ENCODE measurements around the gene TRIL. TPM values are rescaled to one million over a fixed set of nuclear protein-coding genes. Genes with fewer than 3 reads are reported as not detected.

Gene TRIL
- total RNA-seq, 1 donor from 2014 or later, result 11.0 TPM

GRCh38 chr7:28920424-28920823, 37.7 kb downstream of the TRIL start:
- Histone ChIP-seq H3K36me3 (no peaks in the 10 kb centered on the region), H3K27ac (no peak overlapping the region), H3K4me3 (no peak overlapping the region), H3K9me3 (no peaks in the 10 kb centered on the region), H3K27me3 (no peaks in the 10 kb centered on the region), H3K4me1 (no peaks in the 10 kb centered on the region)
- DNase-seq (ENCODE audit: extremely low spot score in 2 of 2), result no peak
- TF ChIP-seq POLR2A (IDR thresholded peaks at IDR 0.05) (no peak), POLR2AphosphoS5 (IDR thresholded peaks at IDR 0.05; ENCODE audit: insufficient read depth in 1 of 2, low read depth in 1 of 2) (no peak)
- TF ChIP-seq, protein P1, sequence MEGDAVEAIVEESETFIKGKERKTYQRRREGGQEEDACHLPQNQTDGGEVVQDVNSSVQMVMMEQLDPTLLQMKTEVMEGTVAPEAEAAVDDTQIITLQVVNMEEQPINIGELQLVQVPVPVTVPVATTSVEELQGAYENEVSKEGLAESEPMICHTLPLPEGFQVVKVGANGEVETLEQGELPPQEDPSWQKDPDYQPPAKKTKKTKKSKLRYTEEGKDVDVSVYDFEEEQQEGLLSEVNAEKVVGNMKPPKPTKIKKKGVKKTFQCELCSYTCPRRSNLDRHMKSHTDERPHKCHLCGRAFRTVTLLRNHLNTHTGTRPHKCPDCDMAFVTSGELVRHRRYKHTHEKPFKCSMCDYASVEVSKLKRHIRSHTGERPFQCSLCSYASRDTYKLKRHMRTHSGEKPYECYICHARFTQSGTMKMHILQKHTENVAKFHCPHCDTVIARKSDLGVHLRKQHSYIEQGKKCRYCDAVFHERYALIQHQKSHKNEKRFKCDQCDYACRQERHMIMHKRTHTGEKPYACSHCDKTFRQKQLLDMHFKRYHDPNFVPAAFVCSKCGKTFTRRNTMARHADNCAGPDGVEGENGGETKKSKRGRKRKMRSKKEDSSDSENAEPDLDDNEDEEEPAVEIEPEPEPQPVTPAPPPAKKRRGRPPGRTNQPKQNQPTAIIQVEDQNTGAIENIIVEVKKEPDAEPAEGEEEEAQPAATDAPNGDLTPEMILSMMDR (IDR thresholded peaks at IDR 0.05), result no peak
- intact Hi-C loops (cut with DNase I), result loop anchor here (5.0 kb wide), 2 partner anchors 187 to 487 kb away; no protein-coding TSS in a partner anchor

GRCh38 chr7:28919510-28919909, 38.6 kb downstream of the TRIL start:
- Histone ChIP-seq H3K36me3 (no peaks in the 10 kb centered on the region), H3K9me3 (no peaks in the 10 kb centered on the region), H3K27me3 (no peaks in the 10 kb centered on the region), H3K4me3 (no peak overlapping the region), H3K4me1 (no peaks in the 10 kb centered on the region), H3K27ac (no peak overlapping the region)
- no peak for TF ChIP-seq POLR2A (IDR thresholded peaks at IDR 0.05)
- TF ChIP-seq, protein P1 (IDR thresholded peaks at IDR 0.05), result no peak
- TF ChIP-seq POLR2AphosphoS5 (IDR thresholded peaks at IDR 0.05; ENCODE audit: insufficient read depth in 1 of 2, low read depth in 1 of 2), result no peak
- no peak for DNase-seq (ENCODE audit: extremely low spot score in 2 of 2)
- intact Hi-C loops (cut with DNase I), result no loop called here

GRCh38 chr7:28908775-28909174, 49.4 kb downstream of the TRIL start:
- H3K9me3 ChIP-seq, result no peaks in the 10 kb centered on the region
- no peaks in the 10 kb centered on the region for H3K27me3 ChIP-seq
- H3K36me3 ChIP-seq, result no peaks in the 10 kb centered on the region
- intact Hi-C loops (cut with DNase I), result no loop called here
- H3K4me1 ChIP-seq, result peaks cover 3% of the 10 kb centered on the region
- no peak for DNase-seq (ENCODE audit: extremely low spot score in 2 of 2)
- no peak overlapping the region for H3K4me3 ChIP-seq
- TF ChIP-seq POLR2AphosphoS5 (IDR thresholded peaks at IDR 0.05; ENCODE audit: insufficient read depth in 1 of 2, low read depth in 1 of 2) (no peak), POLR2A (IDR thresholded peaks at IDR 0.05) (no peak)
- TF ChIP-seq, protein P1 (IDR thresholded peaks at IDR 0.05), result no peak
- H3K27ac ChIP-seq, result no peak overlapping the region

- TF ChIP-seq POLR2AphosphoS5 (IDR thresholded peaks at IDR 0.05; ENCODE audit: insufficient read depth in 1 of 2, low read depth in 1 of 2) (no peak), POLR2A (IDR thresholded peaks at IDR 0.05) (no peak)
- TF ChIP-seq, protein P1 (IDR thresholded peaks at IDR 0.05), result no peak
- no peak for DNase-seq (ENCODE audit: extremely low spot score in 2 of 2)
- no peaks in the 10 kb centered on the region for H3K36me3 ChIP-seq
- peaks cover 7% of the 10 kb centered on the region for H3K4me1 ChIP-seq
- intact Hi-C loops (cut with DNase I), result no loop called here
- no peaks in the 10 kb centered on the region for H3K9me3 ChIP-seq
- H3K4me3 ChIP-seq, result no peak overlapping the region
- no peaks in the 10 kb centered on the region for H3K27me3 ChIP-seq
- no peak overlapping the region for H3K27ac ChIP-seq
Observed at GRCh38 chr7:28905464-28905863, 52.7 kb downstream of the TRIL start.

- Histone ChIP-seq H3K27ac (no peak overlapping the region), H3K27me3 (no peaks in the 10 kb centered on the region), H3K36me3 (no peaks in the 10 kb centered on the region), H3K4me1 (peaks cover 7% of the 10 kb centered on the region), H3K9me3 (no peaks in the 10 kb centered on the region), H3K4me3 (peak overlapping the region; percentile 18 to 24)
- intact Hi-C loops (cut with DNase I), result no loop called here
- no peak for DNase-seq (ENCODE audit: extremely low spot score in 2 of 2)
- TF ChIP-seq POLR2AphosphoS5 (IDR thresholded peaks at IDR 0.05; ENCODE audit: insufficient read depth in 1 of 2, low read depth in 1 of 2) (no peak), POLR2A (IDR thresholded peaks at IDR 0.05) (no peak)
- TF ChIP-seq, protein P1 (IDR thresholded peaks at IDR 0.05), result no peak
Observed at GRCh38 chr7:28904578-28905048, 53.5 kb downstream of the TRIL start.
